Astrocyte (in vitro differentiated cells and primary cell): ENCODE results near the gene ITGA1.

Experiments used
- CTCF ChIP-seq: IDR thresholded peaks from 2 replicates; pipeline ENCODE4 v1.5.1; 2011; ENCODE audit warnings: low read depth, mild to moderate bottlenecking, inconsistent platforms, low read length, moderate library complexity; ENCODE audit not compliant: insufficient read depth
- EZH2 ChIP-seq: IDR thresholded peaks from 2 replicates; pipeline ENCODE4 v1.6.1; 2012; ENCODE audit warnings: mild to moderate bottlenecking, low read length, inconsistent platforms; ENCODE audit not compliant: insufficient read depth

- TF ChIP-seq CTCF (no peak), EZH2 (no peak)
Measured at GRCh38 chr5:52811067-52811749, 23.5 kb downstream of the ITGA1 start.
